Astrocyte of the spinal cord (primary cell): ENCODE results near the gene FAR2.
"Not testable (repeated sequence)": the region's sequence is repeated elsewhere in the genome, so short reads cannot be mapped to it uniquely, and the experiment has no call there.

Experiments used
- DNase-seq: peaks from one replicate; pipeline ENCODE4 v3.0.0; 2011; ENCODE audit warnings: low read depth, low spot score
- H3K4me3 ChIP-seq: 2 replicates; pipeline ENCODE4 v1.5.1; 2011; ENCODE audit warnings: low read depth, mild to moderate bottlenecking, low read length, moderate library complexity
- CTCF ChIP-seq: IDR thresholded peaks from 2 replicates; pipeline ENCODE4 v1.5.1; 2012; ENCODE audit warnings: low read depth, mild to moderate bottlenecking, low read length, inconsistent platforms
- in situ Hi-C: cut with HindIII; loops from 2 replicates; pipeline ENCODE4 v1.10.0; 2017; ENCODE audit warnings: low sequenced_read_pairs

The FAR2 gene

GRCh38 chr12:29249930-29250329 lies 100.9 kb downstream of the FAR2 start:
- no peak for TF ChIP-seq CTCF
- no peak overlapping the region for H3K4me3 ChIP-seq
- no peak for DNase-seq
- in situ Hi-C loops, result no loop called here

GRCh38 chr12:29253906-29254625 lies 105.0 kb downstream of the FAR2 start:
- no peak for DNase-seq
- H3K4me3 ChIP-seq, result no peak overlapping the region
- no peak for TF ChIP-seq CTCF
- in situ Hi-C loops, result no loop called here

DNA sequence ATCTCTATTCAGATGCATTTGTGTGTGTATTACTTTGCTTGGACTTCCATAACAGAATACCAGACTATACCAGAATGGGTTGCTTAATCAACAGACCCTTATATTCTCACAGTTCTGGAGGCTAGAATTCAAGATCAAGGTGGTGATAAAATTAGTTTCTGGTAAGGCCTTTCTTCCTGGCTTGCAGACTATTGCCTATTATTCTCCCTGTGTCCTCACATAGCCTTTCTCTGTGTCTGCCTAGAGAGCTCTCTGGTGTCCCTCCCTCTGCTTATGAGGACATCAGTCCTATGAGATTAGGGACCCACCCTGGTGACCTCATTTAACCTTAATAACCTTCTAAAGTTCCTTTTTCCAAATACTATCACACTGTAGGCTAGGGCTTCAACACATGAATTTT lies 106.0 kb downstream of the FAR2 start:
- H3K4me3 ChIP-seq, result no peak overlapping the region
- in situ Hi-C loops, result no loop called here
- no peak for DNase-seq
- TF ChIP-seq CTCF, result no peak

GRCh38 chr12:29256598-29256997 lies 107.5 kb downstream of the FAR2 start:
- DNase-seq, result no peak
- H3K4me3 ChIP-seq, result no peak overlapping the region
- no peak for TF ChIP-seq CTCF
- in situ Hi-C loops, result no loop called here

DNA sequence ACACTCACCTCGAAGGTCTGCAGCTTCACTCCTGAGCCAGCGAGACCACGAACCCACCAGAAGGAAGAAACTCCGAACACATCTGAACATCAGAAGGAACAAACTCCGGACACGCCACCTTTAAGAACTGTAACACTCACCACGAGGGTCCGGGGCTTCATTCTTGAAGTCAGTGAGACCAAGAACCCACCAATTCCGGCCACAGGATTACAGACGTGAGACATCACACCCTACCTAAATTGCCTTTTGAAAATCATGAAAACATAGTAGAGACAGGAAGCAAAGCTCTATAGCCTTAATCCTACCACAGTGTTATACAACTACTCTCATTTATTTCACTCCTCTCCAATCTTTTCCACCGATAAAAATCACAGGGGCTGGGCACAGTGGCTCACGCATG lies 108.6 kb downstream of the FAR2 start:
- in situ Hi-C loops, DNase-seq, H3K4me3 ChIP-seq: not testable (repeated sequence)

DNA sequence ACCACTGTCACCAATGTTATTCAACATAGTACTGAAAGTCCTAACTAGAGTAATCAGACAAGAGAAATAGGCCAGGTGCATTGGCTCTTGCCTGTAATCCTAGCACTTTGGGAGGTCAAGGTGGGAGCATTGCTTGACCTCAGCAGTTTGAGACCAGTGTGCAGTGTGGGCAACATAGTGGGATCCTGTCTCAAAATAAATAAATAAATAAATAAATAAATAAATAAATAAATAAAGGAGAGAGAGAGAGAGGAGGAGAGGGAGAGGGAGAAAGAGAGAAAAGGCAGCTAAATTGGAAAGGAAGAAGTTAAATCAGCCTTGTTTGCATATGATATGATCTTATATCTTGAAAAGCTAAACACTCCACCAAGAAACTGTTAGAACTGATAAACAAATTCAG lies 115.3 kb downstream of the FAR2 start:
- DNase-seq, result no peak
- no peak overlapping the region for H3K4me3 ChIP-seq
- in situ Hi-C loops, result no loop called here
- no peak for TF ChIP-seq CTCF

DNA sequence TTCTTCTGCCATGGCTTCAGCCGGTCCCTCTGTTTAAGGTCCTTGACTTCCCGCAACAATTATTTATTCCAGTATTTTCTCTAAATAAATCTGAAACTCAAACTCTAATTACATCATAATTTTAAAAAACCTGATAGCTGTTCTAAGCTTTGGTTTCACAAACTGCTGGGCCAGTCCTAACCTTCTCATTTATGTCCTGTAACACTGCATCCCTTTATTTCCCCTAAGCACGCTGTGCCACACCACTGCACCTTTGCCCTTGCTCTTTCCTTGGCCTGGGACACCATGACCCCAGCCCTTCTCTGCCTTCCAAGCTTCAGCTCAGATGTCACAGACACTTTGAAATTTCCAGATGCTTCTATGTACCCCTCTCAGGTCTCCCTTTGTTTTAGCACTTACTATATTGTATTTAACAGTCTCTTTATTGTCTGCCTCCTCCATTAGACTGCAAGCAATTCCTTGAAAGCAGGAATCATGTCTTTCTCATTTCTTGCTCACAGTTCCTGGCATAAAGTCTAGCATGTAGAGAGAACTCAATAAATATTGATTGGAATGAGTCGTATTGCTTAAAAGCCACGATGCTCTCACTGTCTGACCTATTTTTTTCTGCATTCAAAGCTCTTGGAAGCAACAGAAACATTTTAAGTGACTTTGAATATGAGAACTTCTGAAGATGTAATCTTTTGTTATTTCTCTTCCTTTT lies 120.8 kb downstream of the FAR2 start:
- DNase-seq, result no peak
- H3K4me3 ChIP-seq, result no peak overlapping the region
- TF ChIP-seq CTCF, result no peak
- in situ Hi-C loops, result no loop called here
